ENCODE data around the gene SAMD3. TPM values are rescaled to one million over a fixed set of nuclear protein-coding genes. Genes with fewer than 3 reads are reported as not detected.
A peak's percentile ranks its signal among the peaks of the same experiment; 100 is the strongest.
"Not testable (repeated sequence)": the region's sequence is repeated elsewhere in the genome, so short reads cannot be mapped to it uniquely, and the experiment has no call there.

Gene SAMD3
- not detected in 2 replicates for total RNA-seq (2012; rRNA removed)

- Histone ChIP-seq H3K27me3 (ENCODE audit: control insufficient read depth, insufficient read depth, low read length) (peaks cover 2% of the 10 kb centered on the region), H3K9me3 (replicated peaks; ENCODE audit: low read length) (no peaks in the 10 kb centered on the region), H3K4me1 (ENCODE audit: control insufficient read depth, insufficient read depth, low read length) (no peaks in the 10 kb centered on the region), H3K9ac (ENCODE audit: low read depth, low read length) (no peak within 1 kb of the TSS), H3K4me2 (ENCODE audit: low read length) (no peak within 1 kb of the TSS), H3K36me3 (ENCODE audit: insufficient read depth, low read length) (no peaks in the 10 kb centered on the region), H3K4me3 (ENCODE audit: low read length) (no peak within 1 kb of the TSS)
These were observed at the start of gene SAMD3 for GRCh38 chr6:130222775-130223174. SAMD3 (minus strand) TSS chr6:130222951; CDS start chr6:130215273, 7,678 bp downstream.

DNA sequence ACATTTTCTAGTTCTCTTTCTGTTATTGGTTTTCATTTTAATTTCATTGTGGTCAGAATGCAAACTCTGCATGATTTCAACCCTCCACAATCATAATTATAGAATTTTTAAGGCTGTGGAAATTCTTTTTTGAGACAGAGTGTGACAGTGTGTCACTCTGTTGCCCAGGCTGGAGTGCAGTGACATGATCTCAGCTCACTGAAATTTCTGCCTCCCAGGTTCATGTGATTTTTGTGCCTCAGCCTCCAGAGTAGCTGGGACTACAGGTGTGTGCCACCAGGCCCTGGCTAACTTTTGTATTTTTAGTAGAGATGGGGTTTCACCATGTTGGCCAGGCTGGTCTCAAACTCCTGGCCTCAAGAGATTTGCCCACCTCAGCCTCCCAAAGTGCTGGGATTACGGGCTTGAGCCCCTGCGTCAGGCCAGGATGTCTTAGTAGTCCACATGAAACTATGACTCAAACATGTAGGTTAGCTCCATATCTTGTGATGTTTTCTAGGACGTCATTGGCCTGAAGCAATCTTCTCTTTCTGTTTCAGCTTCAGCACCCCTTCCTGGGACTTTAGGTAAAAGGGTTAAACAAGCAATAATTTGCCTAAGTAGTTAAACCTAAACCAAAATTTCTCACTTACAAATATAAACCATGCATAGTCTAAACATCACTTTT lies 47.4 kb upstream of the SAMD3 start:
- no peaks in the 10 kb centered on the region for H3K36me3 ChIP-seq (ENCODE audit: insufficient read depth, low read length)
- H3K27me3 ChIP-seq (ENCODE audit: control insufficient read depth, insufficient read depth, low read length), result no peaks in the 10 kb centered on the region
- no peaks in the 10 kb centered on the region for H3K4me1 ChIP-seq (ENCODE audit: control insufficient read depth, insufficient read depth, low read length)
- no peak overlapping the region for H3K4me2 ChIP-seq (ENCODE audit: low read length)
- H3K4me3 ChIP-seq (ENCODE audit: low read length), result no peak overlapping the region
- H3K9me3 ChIP-seq (replicated peaks; ENCODE audit: low read length), result no peaks in the 10 kb centered on the region
- no peak overlapping the region for H3K9ac ChIP-seq (ENCODE audit: low read depth, low read length)

GRCh38 chr6:130265553-130265952 lies 42.8 kb upstream of the SAMD3 start:
- H3K36me3 ChIP-seq (ENCODE audit: insufficient read depth, low read length); H3K9ac ChIP-seq (ENCODE audit: low read depth, low read length); H3K9me3 ChIP-seq (replicated peaks; ENCODE audit: low read length); H3K4me1 ChIP-seq (ENCODE audit: control insufficient read depth, insufficient read depth, low read length); H3K27me3 ChIP-seq (ENCODE audit: control insufficient read depth, insufficient read depth, low read length); H3K4me3 ChIP-seq (ENCODE audit: low read length); H3K4me2 ChIP-seq (ENCODE audit: low read length): not testable (repeated sequence)

- H3K9ac ChIP-seq (ENCODE audit: low read depth, low read length), result no peak overlapping the region
- no peak overlapping the region for H3K4me3 ChIP-seq (ENCODE audit: low read length)
- no peaks in the 10 kb centered on the region for H3K27me3 ChIP-seq (ENCODE audit: control insufficient read depth, insufficient read depth, low read length)
- no peaks in the 10 kb centered on the region for H3K4me1 ChIP-seq (ENCODE audit: control insufficient read depth, insufficient read depth, low read length)
- no peak overlapping the region for H3K4me2 ChIP-seq (ENCODE audit: low read length)
- H3K9me3 ChIP-seq (replicated peaks; ENCODE audit: low read length), result no peaks in the 10 kb centered on the region
- H3K36me3 ChIP-seq (ENCODE audit: insufficient read depth, low read length), result no peaks in the 10 kb centered on the region
These were observed 39.3 kb upstream of the SAMD3 start for GRCh38 chr6:130262008-130262407.

DNA sequence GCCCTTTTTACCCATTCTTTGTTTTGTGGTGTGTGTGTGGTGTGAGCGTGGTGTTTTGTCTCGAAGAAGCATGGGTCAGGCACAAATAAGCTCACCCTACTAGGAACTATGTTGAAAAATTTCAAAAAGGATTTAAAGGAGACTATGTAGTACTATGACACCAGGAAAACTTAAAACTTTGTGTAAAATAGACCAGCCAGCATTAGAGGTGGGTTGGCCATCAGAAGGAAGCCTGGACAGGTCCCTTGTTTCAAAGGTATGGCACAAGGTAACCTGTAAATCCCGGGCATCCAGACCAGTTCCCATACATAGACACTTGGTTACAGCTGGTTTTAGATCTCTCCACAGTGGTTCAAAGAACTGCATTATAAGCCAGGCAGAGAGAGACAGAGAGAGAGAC lies 38.8 kb upstream of the SAMD3 start:
- H3K27me3 ChIP-seq (ENCODE audit: control insufficient read depth, insufficient read depth, low read length); H3K9ac ChIP-seq (ENCODE audit: low read depth, low read length); H3K4me3 ChIP-seq (ENCODE audit: low read length); H3K9me3 ChIP-seq (replicated peaks; ENCODE audit: low read length); H3K36me3 ChIP-seq (ENCODE audit: insufficient read depth, low read length); H3K4me1 ChIP-seq (ENCODE audit: control insufficient read depth, insufficient read depth, low read length); H3K4me2 ChIP-seq (ENCODE audit: low read length): not testable (repeated sequence)

DNA sequence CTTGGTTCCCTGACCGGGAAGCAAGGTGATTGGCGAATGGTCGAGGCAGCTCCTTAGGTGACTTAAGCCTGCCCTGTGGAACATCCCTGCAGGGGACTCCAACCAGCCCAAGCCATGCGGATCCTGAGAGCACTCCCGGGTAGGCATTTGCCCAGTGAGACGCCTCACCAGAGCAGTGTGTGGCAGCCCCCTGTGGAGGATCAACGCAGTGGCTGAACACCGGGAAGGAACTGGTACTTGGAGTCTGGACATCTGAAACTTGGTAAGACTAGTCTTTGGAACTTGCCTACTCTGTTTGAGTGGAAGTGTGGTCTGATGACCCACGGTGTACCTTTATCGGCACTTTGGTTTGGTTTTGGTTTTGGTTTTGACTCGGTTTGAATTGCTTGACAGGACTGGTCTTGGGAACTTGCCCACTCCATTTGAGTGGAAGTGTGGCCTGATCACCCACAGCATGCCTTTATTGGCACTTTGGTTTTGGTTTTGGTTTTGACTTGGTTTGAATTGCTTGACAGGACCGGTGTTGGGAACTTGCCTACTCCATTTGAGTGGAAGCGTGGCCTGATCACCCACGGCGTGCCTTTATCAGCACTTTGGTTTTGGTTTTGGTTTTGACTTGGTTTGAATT lies 38.0 kb upstream of the SAMD3 start:
- H3K4me2 ChIP-seq (ENCODE audit: low read length); H3K4me3 ChIP-seq (ENCODE audit: low read length); H3K9me3 ChIP-seq (replicated peaks; ENCODE audit: low read length); H3K9ac ChIP-seq (ENCODE audit: low read depth, low read length); H3K4me1 ChIP-seq (ENCODE audit: control insufficient read depth, insufficient read depth, low read length); H3K27me3 ChIP-seq (ENCODE audit: control insufficient read depth, insufficient read depth, low read length); H3K36me3 ChIP-seq (ENCODE audit: insufficient read depth, low read length): not testable (repeated sequence)

DNA sequence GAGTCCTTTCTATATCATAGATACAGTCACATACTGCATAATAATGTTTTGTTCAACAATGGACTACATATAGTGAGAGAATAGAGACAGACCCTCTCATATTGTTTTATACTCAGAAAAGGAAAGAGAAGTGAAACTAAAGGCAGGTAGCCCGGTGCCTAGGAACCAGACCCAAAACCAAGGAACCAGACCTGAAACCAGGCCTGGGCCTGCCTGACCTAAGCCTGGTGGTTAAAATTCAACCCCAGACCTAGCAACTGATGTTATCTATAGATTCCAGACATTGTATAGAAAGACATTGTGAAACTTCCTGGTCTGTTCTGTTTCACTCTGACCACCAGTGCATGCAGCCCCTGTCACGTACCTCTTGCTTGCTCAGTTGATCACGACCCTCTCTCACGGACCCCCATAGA lies 37.3 kb upstream of the SAMD3 start:
- not testable (repeated sequence) for H3K36me3 ChIP-seq (ENCODE audit: insufficient read depth, low read length); H3K4me1 ChIP-seq (ENCODE audit: control insufficient read depth, insufficient read depth, low read length); H3K4me3 ChIP-seq (ENCODE audit: low read length); H3K27me3 ChIP-seq (ENCODE audit: control insufficient read depth, insufficient read depth, low read length); H3K9ac ChIP-seq (ENCODE audit: low read depth, low read length); H3K4me2 ChIP-seq (ENCODE audit: low read length); H3K9me3 ChIP-seq (replicated peaks; ENCODE audit: low read length)

DNA sequence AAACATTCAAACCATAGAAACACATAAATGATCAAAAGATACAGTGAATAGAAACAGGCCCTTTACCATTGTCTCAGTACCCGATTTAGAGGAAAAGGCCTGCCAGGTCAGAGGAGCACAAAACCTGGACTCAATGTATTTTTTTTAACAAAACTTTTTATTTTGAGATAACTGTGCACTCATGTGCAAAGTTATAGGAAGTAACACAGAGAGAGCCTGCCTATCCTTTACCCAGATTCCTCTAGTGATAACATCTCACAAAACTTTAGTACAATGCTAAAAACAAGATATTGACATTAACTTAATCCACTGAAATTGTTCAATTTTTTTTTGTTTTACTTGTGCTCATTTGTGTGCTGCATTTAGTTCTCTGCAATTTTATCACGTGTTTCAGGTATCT lies 36.8 kb upstream of the SAMD3 start:
- H3K9ac ChIP-seq (ENCODE audit: low read depth, low read length), result no peak overlapping the region
- no peak overlapping the region for H3K4me2 ChIP-seq (ENCODE audit: low read length)
- no peaks in the 10 kb centered on the region for H3K4me1 ChIP-seq (ENCODE audit: control insufficient read depth, insufficient read depth, low read length)
- no peak overlapping the region for H3K4me3 ChIP-seq (ENCODE audit: low read length)
- no peaks in the 10 kb centered on the region for H3K36me3 ChIP-seq (ENCODE audit: insufficient read depth, low read length)
- H3K9me3 ChIP-seq (replicated peaks; ENCODE audit: low read length), result no peaks in the 10 kb centered on the region
- no peaks in the 10 kb centered on the region for H3K27me3 ChIP-seq (ENCODE audit: control insufficient read depth, insufficient read depth, low read length)

DNA sequence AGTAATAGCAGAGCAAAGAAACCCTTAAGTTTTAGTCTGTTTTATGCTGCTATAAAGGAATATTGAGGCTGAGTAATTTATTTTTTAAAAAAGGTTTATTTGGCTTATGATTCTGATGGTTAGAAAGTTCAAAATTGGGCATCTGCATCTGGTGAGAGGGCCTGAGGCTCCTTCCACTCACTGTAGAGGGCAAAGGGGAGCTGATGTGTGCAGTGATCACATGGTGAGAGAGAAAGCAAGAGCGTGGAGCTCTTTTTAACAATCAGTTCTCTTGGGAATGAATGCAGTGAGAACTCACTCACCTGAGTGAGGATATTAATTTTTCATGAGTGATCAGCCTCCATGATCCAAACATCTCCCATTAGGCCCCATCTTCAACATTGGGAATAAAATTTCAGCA lies 36.4 kb upstream of the SAMD3 start:
- no peaks in the 10 kb centered on the region for H3K4me1 ChIP-seq (ENCODE audit: control insufficient read depth, insufficient read depth, low read length)
- no peaks in the 10 kb centered on the region for H3K27me3 ChIP-seq (ENCODE audit: control insufficient read depth, insufficient read depth, low read length)
- no peak overlapping the region for H3K9ac ChIP-seq (ENCODE audit: low read depth, low read length)
- no peak overlapping the region for H3K4me2 ChIP-seq (ENCODE audit: low read length)
- no peaks in the 10 kb centered on the region for H3K9me3 ChIP-seq (replicated peaks; ENCODE audit: low read length)
- H3K4me3 ChIP-seq (ENCODE audit: low read length), result no peak overlapping the region
- no peaks in the 10 kb centered on the region for H3K36me3 ChIP-seq (ENCODE audit: insufficient read depth, low read length)

DNA sequence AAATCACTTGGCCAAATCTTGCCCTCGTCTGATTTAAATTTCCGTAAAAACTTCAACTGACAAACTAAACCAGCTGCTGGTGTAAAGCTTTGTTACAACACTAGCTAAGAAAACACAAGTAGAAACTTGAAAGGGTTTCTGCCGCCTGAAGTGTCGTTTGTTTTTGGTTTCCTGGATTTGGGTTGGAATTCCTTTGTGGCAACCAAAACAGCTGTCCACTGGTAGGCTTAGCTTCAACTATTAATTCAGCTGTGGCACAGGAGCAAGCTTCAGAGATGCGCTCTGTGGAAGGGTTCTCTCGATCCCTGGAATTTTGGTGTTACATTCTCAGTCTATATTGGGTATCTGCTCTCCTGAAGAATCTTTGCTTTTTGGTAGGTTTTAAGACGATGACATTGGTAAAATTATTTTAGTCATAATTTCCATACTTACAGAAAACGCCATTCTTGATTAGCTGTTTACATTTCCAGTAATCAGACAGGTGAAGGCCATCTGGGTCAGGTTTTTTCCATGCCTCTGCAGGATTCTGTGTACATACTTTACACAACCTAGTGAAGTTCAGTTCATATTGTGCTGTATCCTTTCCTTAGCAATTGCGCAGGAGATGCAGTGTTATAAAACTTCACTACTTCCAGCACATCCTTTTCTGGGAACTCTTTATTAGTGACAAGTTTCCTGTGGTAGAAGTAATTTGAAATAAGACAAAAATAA lies 29.9 kb upstream of the SAMD3 start:
- H3K9me3 ChIP-seq (replicated peaks; ENCODE audit: low read length), result no peaks in the 10 kb centered on the region
- H3K4me2 ChIP-seq (ENCODE audit: low read length), result peak overlapping the region; percentile 5
- no peaks in the 10 kb centered on the region for H3K36me3 ChIP-seq (ENCODE audit: insufficient read depth, low read length)
- H3K4me3 ChIP-seq (ENCODE audit: low read length), result no peak overlapping the region
- H3K4me1 ChIP-seq (ENCODE audit: control insufficient read depth, insufficient read depth, low read length), result no peaks in the 10 kb centered on the region
- H3K9ac ChIP-seq (ENCODE audit: low read depth, low read length), result no peak overlapping the region
- no peaks in the 10 kb centered on the region for H3K27me3 ChIP-seq (ENCODE audit: control insufficient read depth, insufficient read depth, low read length)

- Histone ChIP-seq H3K9ac (ENCODE audit: low read depth, low read length) (no peak overlapping the region), H3K4me2 (ENCODE audit: low read length) (no peak overlapping the region), H3K27me3 (ENCODE audit: control insufficient read depth, insufficient read depth, low read length) (no peaks in the 10 kb centered on the region), H3K4me3 (ENCODE audit: low read length) (no peak overlapping the region), H3K9me3 (replicated peaks; ENCODE audit: low read length) (no peaks in the 10 kb centered on the region), H3K36me3 (ENCODE audit: insufficient read depth, low read length) (no peaks in the 10 kb centered on the region), H3K4me1 (ENCODE audit: control insufficient read depth, insufficient read depth, low read length) (peaks cover 4% of the 10 kb centered on the region)
These were observed 22.5 kb upstream of the SAMD3 start for GRCh38 chr6:130245267-130245666.

GRCh38 chr6:130244728-130245127 lies 22.0 kb upstream of the SAMD3 start:
- Histone ChIP-seq H3K36me3 (ENCODE audit: insufficient read depth, low read length) (no peaks in the 10 kb centered on the region), H3K4me1 (ENCODE audit: control insufficient read depth, insufficient read depth, low read length) (peaks cover 9% of the 10 kb centered on the region), H3K9ac (ENCODE audit: low read depth, low read length) (no peak overlapping the region), H3K9me3 (replicated peaks; ENCODE audit: low read length) (no peaks in the 10 kb centered on the region), H3K27me3 (ENCODE audit: control insufficient read depth, insufficient read depth, low read length) (no peaks in the 10 kb centered on the region), H3K4me2 (ENCODE audit: low read length) (no peak overlapping the region), H3K4me3 (ENCODE audit: low read length) (no peak overlapping the region)

Measured in skeletal muscle satellite cell (primary cell).